ENCODE results near the gene PRKCE. TPM values are rescaled to one million over a fixed set of nuclear protein-coding genes. Genes with fewer than 3 reads are reported as not detected.

Gene PRKCE
- total and polyA plus RNA-seq, 2 experiments from 2014 or later: 9.6 to 11.9 TPM

DNA sequence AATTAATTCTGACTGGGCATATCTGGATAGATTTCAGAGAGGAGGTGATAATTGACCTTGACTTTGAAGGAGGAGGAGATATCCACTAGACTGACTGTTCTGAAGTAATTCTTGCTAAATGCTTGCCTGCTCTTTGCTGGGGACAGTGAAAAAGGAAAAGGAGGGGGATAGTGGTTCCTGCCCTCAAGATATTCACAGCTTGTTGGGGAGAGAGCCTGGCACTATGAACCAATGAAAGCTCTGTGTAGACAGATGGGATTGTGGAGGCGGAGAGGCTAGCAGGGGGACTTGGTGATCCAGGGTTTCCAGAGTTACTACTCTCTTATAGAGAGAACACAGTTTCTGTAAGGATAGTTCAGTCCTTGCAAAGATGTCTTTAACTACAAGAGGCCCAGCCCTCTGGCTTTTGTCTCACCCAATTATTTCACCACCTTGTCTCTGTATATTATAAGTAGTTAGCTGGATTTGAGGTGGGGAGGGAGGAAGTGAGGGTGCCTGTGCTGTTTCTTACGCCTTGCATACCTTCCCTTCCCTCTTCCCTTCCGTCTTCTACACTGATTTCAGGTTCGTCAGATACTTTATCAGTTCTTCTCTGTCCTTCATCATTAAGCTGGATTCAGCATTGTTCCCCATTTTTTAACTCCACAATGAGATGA, 190.4 kb downstream of the PRKCE start:
- no peak overlapping the region for H3K4me3 ChIP-seq
- no peaks in the 10 kb centered on the region for H4K20me1 ChIP-seq (ENCODE audit: insufficient read depth, poor library complexity, severe bottlenecking)
- H3K27ac ChIP-seq: no peak overlapping the region
- H2AFZ ChIP-seq: no peak overlapping the region
- no peaks in the 10 kb centered on the region for H3K9me2 ChIP-seq (replicated peaks; ENCODE audit: insufficient read depth)
- H3K4me2 ChIP-seq: no peak overlapping the region
- H3K79me2 ChIP-seq: no peaks in the 10 kb centered on the region
- H3K4me1 ChIP-seq (ENCODE audit: insufficient read depth): peaks cover 4% of the 10 kb centered on the region
- WGBS (ENCODE audit: low lambda C conversion rate, missing lambda C conversion rate): 91% methylated on average over 4 of the region's 4 CpGs
- no peak for DNase-seq (ENCODE audit: low spot score)
- no peaks in the 10 kb centered on the region for H3K27me3 ChIP-seq
- no peaks in the 10 kb centered on the region for H3K9me3 ChIP-seq (ENCODE audit: low read depth)
- no peaks in the 10 kb centered on the region for H3K36me3 ChIP-seq (replicated peaks; ENCODE audit: insufficient read depth, low read depth)
- TF ChIP-seq EZH2 (IDR thresholded peaks at IDR 0.05; ENCODE audit: borderline replicate concordance): no peak
- TF ChIP-seq EZH2phosphoT487 (IDR thresholded peaks at IDR 0.05; ENCODE audit: low read depth, severe bottlenecking, unreplicated experiment): no peak
- TF ChIP-seq CTCF (IDR thresholded peaks at IDR 0.05; ENCODE audit: poor library complexity): no peak

- Histone ChIP-seq H3K4me3 (no peak overlapping the region), H3K9me2 (replicated peaks; ENCODE audit: insufficient read depth) (no peaks in the 10 kb centered on the region), H3K79me2 (no peaks in the 10 kb centered on the region), H3K9me3 (ENCODE audit: low read depth) (no peaks in the 10 kb centered on the region), H3K27ac (no peak overlapping the region), H2AFZ (no peak overlapping the region), H4K20me1 (ENCODE audit: insufficient read depth, poor library complexity, severe bottlenecking) (no peaks in the 10 kb centered on the region), H3K4me2 (no peak overlapping the region), H3K27me3 (no peaks in the 10 kb centered on the region), H3K4me1 (ENCODE audit: insufficient read depth) (peaks cover 4% of the 10 kb centered on the region), H3K36me3 (replicated peaks; ENCODE audit: insufficient read depth, low read depth) (no peaks in the 10 kb centered on the region)
- TF ChIP-seq EZH2phosphoT487 (IDR thresholded peaks at IDR 0.05; ENCODE audit: low read depth, severe bottlenecking, unreplicated experiment) (no peak), CTCF (IDR thresholded peaks at IDR 0.05; ENCODE audit: poor library complexity) (no peak), EZH2 (IDR thresholded peaks at IDR 0.05; ENCODE audit: borderline replicate concordance) (no peak)
- 87% methylated on average over 8 of the region's 8 CpGs for WGBS (ENCODE audit: low lambda C conversion rate, missing lambda C conversion rate)
- DNase-seq (ENCODE audit: low spot score): no peak
Measured at GRCh38 chr2:45843136-45843535, 191.7 kb downstream of the PRKCE start.

GRCh38 chr2:45844796-45845457, 193.5 kb downstream of the PRKCE start:
- H3K9me2 ChIP-seq (replicated peaks; ENCODE audit: insufficient read depth): no peaks in the 10 kb centered on the region
- no peaks in the 10 kb centered on the region for H3K27me3 ChIP-seq
- H3K79me2 ChIP-seq: no peaks in the 10 kb centered on the region
- no peak overlapping the region for H2AFZ ChIP-seq
- H3K4me3 ChIP-seq: no peak overlapping the region
- no peaks in the 10 kb centered on the region for H3K9me3 ChIP-seq (ENCODE audit: low read depth)
- 65% methylated on average over 3 of the region's 3 CpGs for WGBS (ENCODE audit: low lambda C conversion rate, missing lambda C conversion rate)
- peaks cover 8% of the 10 kb centered on the region for H3K4me1 ChIP-seq (ENCODE audit: insufficient read depth)
- H4K20me1 ChIP-seq (ENCODE audit: insufficient read depth, poor library complexity, severe bottlenecking): no peaks in the 10 kb centered on the region
- no peak overlapping the region for H3K4me2 ChIP-seq
- no peak for DNase-seq (ENCODE audit: low spot score)
- no peaks in the 10 kb centered on the region for H3K36me3 ChIP-seq (replicated peaks; ENCODE audit: insufficient read depth, low read depth)
- H3K27ac ChIP-seq: no peak overlapping the region
- TF ChIP-seq EZH2 (IDR thresholded peaks at IDR 0.05; ENCODE audit: borderline replicate concordance) (no peak), EZH2phosphoT487 (IDR thresholded peaks at IDR 0.05; ENCODE audit: low read depth, severe bottlenecking, unreplicated experiment) (no peak), CTCF (IDR thresholded peaks at IDR 0.05; ENCODE audit: poor library complexity) (no peak)
